ENCODE measurements around the gene VASP. TPM values are rescaled to one million over a fixed set of nuclear protein-coding genes. Genes with fewer than 3 reads are reported as not detected.

VASP gene
- total RNA-seq (2022; extraction: Qiagen RNA extraction): 120 to 159 TPM (median 139 TPM) in 5 replicates

GRCh38 chr19:45506989-45507871, at the start of gene VASP:
TSS of gene VASP (plus strand) at chr19:45507479. CDS start at chr19:45507772, 293 bp downstream.

GRCh38 chr19:45467456-45468158, 39.7 kb upstream of the VASP start, which contains the start of gene FOSB:
TSS of gene FOSB (plus strand) at chr19:45467996. CDS start at chr19:45468587, 591 bp downstream.

GRCh38 chr19:45498411-45499195, 8.7 kb upstream of the VASP start, which contains the start of gene PPM1N:
TSS of gene PPM1N (plus strand) at chr19:45498443. CDS start at chr19:45498473, 30 bp downstream.

Other genes with a start within 250 kb of the VASP start
- not detected in 5 replicates for gene CKM, start 184.6 kb upstream of the VASP start, total RNA-seq (2022; extraction: Qiagen RNA extraction)
- 0.62 to 1.1 TPM (median 0.85 TPM) in 5 replicates for gene KLC3, start 166.7 kb upstream of the VASP start, total RNA-seq (2022; extraction: Qiagen RNA extraction)
- gene ERCC2, start 136.9 kb upstream of the VASP start, total RNA-seq (2022; extraction: Qiagen RNA extraction): 10.7 to 15.6 TPM (median 12.6 TPM) in 5 replicates
- 29.4 to 40.5 TPM (median 30.3 TPM) in 5 replicates for gene PPP1R13L, start 102.4 kb upstream of the VASP start, total RNA-seq (2022; extraction: Qiagen RNA extraction)
- 41.9 to 52.7 TPM (median 46.6 TPM) in 5 replicates for gene POLR1G, start 100.8 kb upstream of the VASP start, total RNA-seq (2022; extraction: Qiagen RNA extraction)
- 127 to 168 TPM (median 156 TPM) in 5 replicates for gene ERCC1, start 83.6 kb upstream of the VASP start, total RNA-seq (2022; extraction: Qiagen RNA extraction)
- 11.7 to 21.6 TPM (median 17.1 TPM) in 5 replicates for gene FOSB, start 39.5 kb upstream of the VASP start, total RNA-seq (2022; extraction: Qiagen RNA extraction)
- gene RTN2, start 10.4 kb upstream of the VASP start, total RNA-seq (2022; extraction: Qiagen RNA extraction): 9.0 to 13.7 TPM (median 11.1 TPM) in 5 replicates
- 6.4 to 8.3 TPM (median 7.8 TPM) in 5 replicates for gene PPM1N, start 9.0 kb upstream of the VASP start, total RNA-seq (2022; extraction: Qiagen RNA extraction)
- 11.0 to 18.1 TPM (median 16.8 TPM) in 5 replicates for gene OPA3, start 77.3 kb downstream of the VASP start, total RNA-seq (2022; extraction: Qiagen RNA extraction)
- gene GPR4, start 94.7 kb downstream of the VASP start, total RNA-seq (2022; extraction: Qiagen RNA extraction): 0.06 to 0.13 TPM (median 0.10 TPM) in 5 replicates
- gene EML2, start 131.9 kb downstream of the VASP start, total RNA-seq (2022; extraction: Qiagen RNA extraction): 19.2 to 28.2 TPM (median 25.7 TPM) in 5 replicates
- gene GIPR, start 160.7 kb downstream of the VASP start, total RNA-seq (2022; extraction: Qiagen RNA extraction): 1.7 to 4.0 TPM (median 3.3 TPM) in 5 replicates
- gene SNRPD2, start 184.5 kb downstream of the VASP start, total RNA-seq (2022; extraction: Qiagen RNA extraction): 781 to 943 TPM (median 789 TPM) in 5 replicates
- gene QPCTL, start 185.2 kb downstream of the VASP start, total RNA-seq (2022; extraction: Qiagen RNA extraction): 6.3 to 10.4 TPM (median 10.2 TPM) in 5 replicates
- 8.8 to 10.7 TPM (median 10.6 TPM) in 5 replicates for gene FBXO46, start 223.4 kb downstream of the VASP start, total RNA-seq (2022; extraction: Qiagen RNA extraction)
- 0.06 to 0.08 TPM (median 0.07 TPM) in 4 of 5 replicates, not detected in the other for gene MEIOSIN, start 226.0 kb downstream of the VASP start, total RNA-seq (2022; extraction: Qiagen RNA extraction)

All from A549 treated with CORT108297 at 1 μM for 4 hours (cell line).